ENCODE measurements around the gene MAPK1. TPM values are rescaled to one million over a fixed set of nuclear protein-coding genes. Genes with fewer than 3 reads are reported as not detected.
"Not testable (repeated sequence)": the region's sequence is repeated elsewhere in the genome, so short reads cannot be mapped to it uniquely, and the experiment has no call there.

MAPK1 gene
- total and polyA plus RNA-seq, 7 experiments from 2014 or later, result 58.3 to 120 (median 97.0) TPM

GRCh38 chr22:21881841-21882753 lies 14.7 kb upstream of the MAPK1 start:
- Mint-ChIP-seq H3K27me3 (peaks cover 0 to 2% (median 0%) of the 10 kb centered on the region in 5 donors), H3K9me3 (no peaks in the 10 kb centered on the region), H3K4me3 (no peak overlapping the region), H3K36me3 (no peaks in the 10 kb centered on the region), H3K4me1 (peaks cover 0 to 2% (median 0%) of the 10 kb centered on the region in 7 donors), H3K27ac (peak overlapping the region in 1 of 9 donors; percentile 48)
- DNase-seq (no peak), ATAC-seq (no peak)
- CTCF ChIA-PET, result no interaction called here
- no peak overlapping the region for H3K4me3 ChIP-seq (ENCODE audit: low read length)
- no peak overlapping the region for H3K27ac ChIP-seq (ENCODE audit: low read depth, low read length)
- no peaks in the 10 kb centered on the region for H3K36me3 ChIP-seq (ENCODE audit: control insufficient read depth in 2 of 3, insufficient read depth in 3 of 3, low read length in 3 of 3)
- POLR2A ChIA-PET, result no interaction called here
- no peaks in the 10 kb centered on the region for H3K27me3 ChIP-seq (ENCODE audit: control insufficient read depth in 2 of 2, insufficient read depth in 2 of 2, low read length in 2 of 2)
- intact Hi-C loops (cut with micrococcal nuclease), result no loop called here
- H3K4me1 ChIP-seq (ENCODE audit: control insufficient read depth in 2 of 2, insufficient read depth in 2 of 2, low read length in 2 of 2), result no peaks in the 10 kb centered on the region
- no peaks in the 10 kb centered on the region for H3K9me3 ChIP-seq (ENCODE audit: control insufficient read depth in 2 of 3, low read length in 3 of 3)

- Histone ChIP-seq H3K4me3 (ENCODE audit: low read length) (no peak overlapping the region), H3K36me3 (ENCODE audit: control insufficient read depth in 2 of 3, insufficient read depth in 3 of 3, low read length in 3 of 3) (no peaks in the 10 kb centered on the region), H3K4me1 (ENCODE audit: control insufficient read depth in 2 of 2, insufficient read depth in 2 of 2, low read length in 2 of 2) (peaks cover 0 to 4% of the 10 kb centered on the region in 2 donors), H3K27me3 (ENCODE audit: control insufficient read depth in 2 of 2, insufficient read depth in 2 of 2, low read length in 2 of 2) (no peaks in the 10 kb centered on the region), H3K9me3 (ENCODE audit: control insufficient read depth in 2 of 3, low read length in 3 of 3) (no peaks in the 10 kb centered on the region), H3K27ac (ENCODE audit: low read depth, low read length) (no peak overlapping the region)
- Mint-ChIP-seq H3K36me3 (no peaks in the 10 kb centered on the region), H3K27me3 (peaks cover 0 to 8% (median 0%) of the 10 kb centered on the region in 5 donors), H3K4me3 (peak overlapping the region in 1 of 10 donors; percentile 26), H3K4me1 (peaks cover 5 to 11% (median 7%) of the 10 kb centered on the region in 7 donors), H3K9me3 (no peaks in the 10 kb centered on the region), H3K27ac (peak overlapping the region in 2 of 9 donors; percentile 44 to 51)
- POLR2A ChIA-PET, result interaction anchor here (1.2 kb wide), 1 partner anchor 10 kb away, joined by 3 read pairs; no protein-coding TSS in a partner anchor
- intact Hi-C loops (cut with micrococcal nuclease), result no loop called here
- peak in 1 of 9 donors; percentile 41 for DNase-seq
- ATAC-seq, result peak; percentile 68
- CTCF ChIA-PET, result no interaction called here
Measured at GRCh38 chr22:21876486-21877176, 9.2 kb upstream of the MAPK1 start.

GRCh38 chr22:21874953-21875352 lies 7.5 kb upstream of the MAPK1 start:
- H3K4me3 ChIP-seq (ENCODE audit: low read length); DNase-seq; ATAC-seq; H3K36me3 ChIP-seq (ENCODE audit: control insufficient read depth in 2 of 3, insufficient read depth in 3 of 3, low read length in 3 of 3); H3K27ac Mint-ChIP-seq; H3K27ac ChIP-seq (ENCODE audit: low read depth, low read length); CTCF ChIA-PET; H3K27me3 ChIP-seq (ENCODE audit: control insufficient read depth in 2 of 2, insufficient read depth in 2 of 2, low read length in 2 of 2); intact Hi-C loops (cut with micrococcal nuclease); H3K4me1 ChIP-seq (ENCODE audit: control insufficient read depth in 2 of 2, insufficient read depth in 2 of 2, low read length in 2 of 2); H3K9me3 ChIP-seq (ENCODE audit: control insufficient read depth in 2 of 3, low read length in 3 of 3); POLR2A ChIA-PET; H3K9me3 Mint-ChIP-seq; H3K36me3 Mint-ChIP-seq: not testable (repeated sequence)
- Mint-ChIP-seq H3K27me3 (peaks cover 0 to 14% (median 0%) of the 10 kb centered on the region in 5 donors), H3K4me1 (peaks cover 5 to 11% (median 7%) of the 10 kb centered on the region in 7 donors), H3K4me3 (peak overlapping the region in 1 of 10 donors; percentile 7)

DNA sequence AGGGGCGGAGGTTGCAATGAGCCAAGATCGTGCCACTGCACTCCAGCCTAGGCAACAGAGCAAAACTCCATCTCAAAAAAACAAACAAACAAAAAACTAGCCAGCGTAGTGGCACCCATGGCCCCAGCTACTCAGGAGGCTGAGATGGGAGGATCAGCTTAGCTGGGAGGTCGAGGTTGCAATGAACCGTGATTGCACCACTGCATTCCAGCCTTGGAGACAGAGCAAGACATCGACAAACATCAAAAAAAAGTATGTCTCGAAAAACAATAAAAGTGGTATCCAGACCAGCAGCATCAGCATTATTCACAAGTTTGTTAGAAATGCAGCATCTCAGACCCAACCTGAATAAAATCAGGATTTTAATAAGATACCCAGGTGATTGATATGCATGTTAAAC lies 6.2 kb upstream of the MAPK1 start:
- no peaks in the 10 kb centered on the region for H3K27me3 ChIP-seq (ENCODE audit: control insufficient read depth in 2 of 2, insufficient read depth in 2 of 2, low read length in 2 of 2)
- H3K4me3 Mint-ChIP-seq, result no peak overlapping the region
- H3K4me3 ChIP-seq (ENCODE audit: low read length), result no peak overlapping the region
- H3K27me3 Mint-ChIP-seq, result peaks cover 0 to 14% (median 0%) of the 10 kb centered on the region in 5 donors
- H3K27ac ChIP-seq (ENCODE audit: low read depth, low read length), result no peak overlapping the region
- no peaks in the 10 kb centered on the region for H3K9me3 Mint-ChIP-seq
- CTCF ChIA-PET, result no interaction called here
- DNase-seq (no peak), ATAC-seq (no peak)
- peaks cover 8 to 13% (median 9%) of the 10 kb centered on the region in 7 donors for H3K4me1 Mint-ChIP-seq
- no peaks in the 10 kb centered on the region for H3K36me3 ChIP-seq (ENCODE audit: control insufficient read depth in 2 of 3, insufficient read depth in 3 of 3, low read length in 3 of 3)
- no peak overlapping the region for H3K27ac Mint-ChIP-seq
- H3K36me3 Mint-ChIP-seq, result no peaks in the 10 kb centered on the region
- H3K4me1 ChIP-seq (ENCODE audit: control insufficient read depth in 2 of 2, insufficient read depth in 2 of 2, low read length in 2 of 2), result peaks cover 4 to 7% of the 10 kb centered on the region in 2 donors
- intact Hi-C loops (cut with micrococcal nuclease), result no loop called here
- POLR2A ChIA-PET, result no interaction called here
- no peaks in the 10 kb centered on the region for H3K9me3 ChIP-seq (ENCODE audit: control insufficient read depth in 2 of 3, low read length in 3 of 3)

- DNase-seq; H3K4me3 Mint-ChIP-seq; POLR2A ChIA-PET; H3K27me3 ChIP-seq (ENCODE audit: control insufficient read depth in 2 of 2, insufficient read depth in 2 of 2, low read length in 2 of 2); H3K36me3 Mint-ChIP-seq; ATAC-seq; CTCF ChIA-PET; H3K9me3 ChIP-seq (ENCODE audit: control insufficient read depth in 2 of 3, low read length in 3 of 3); H3K4me3 ChIP-seq (ENCODE audit: low read length); H3K27ac ChIP-seq (ENCODE audit: low read depth, low read length); H3K9me3 Mint-ChIP-seq; H3K36me3 ChIP-seq (ENCODE audit: control insufficient read depth in 2 of 3, insufficient read depth in 3 of 3, low read length in 3 of 3); intact Hi-C loops (cut with micrococcal nuclease): not testable (repeated sequence)
- Mint-ChIP-seq H3K27ac (peak overlapping the region in 1 of 9 donors; percentile 11), H3K27me3 (peaks cover 0 to 17% (median 0%) of the 10 kb centered on the region in 5 donors), H3K4me1 (peaks cover 15 to 22% (median 17%) of the 10 kb centered on the region in 7 donors)
- H3K4me1 ChIP-seq (ENCODE audit: control insufficient read depth in 2 of 2, insufficient read depth in 2 of 2, low read length in 2 of 2), result peaks cover 7 to 14% of the 10 kb centered on the region in 2 donors
Measured at GRCh38 chr22:21872741-21873140, 5.3 kb upstream of the MAPK1 start.

DNA sequence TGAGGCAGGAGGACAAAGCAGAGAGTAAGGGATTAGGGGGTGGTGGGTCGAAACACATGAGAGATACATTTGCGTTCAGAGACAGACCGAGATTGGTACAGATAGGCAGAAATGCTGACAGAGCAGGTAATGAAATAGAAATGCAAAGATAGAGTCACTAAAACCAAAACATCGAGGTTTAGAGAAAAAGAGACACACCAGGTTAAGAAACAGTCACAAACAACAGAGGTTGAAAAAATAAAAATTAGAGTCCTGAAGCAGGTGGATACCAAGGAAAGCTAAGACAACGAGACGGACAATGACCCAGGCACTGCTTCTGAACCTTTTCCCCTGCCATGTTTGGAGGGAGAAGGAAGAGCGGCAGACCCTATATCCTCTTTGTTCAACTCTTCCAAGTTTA lies 1.2 kb upstream of the MAPK1 start:
- ChIA-PET CTCF (no interaction called here), POLR2A (no interaction called here)
- peaks cover 19 to 29% of the 10 kb centered on the region in 2 donors for H3K4me1 ChIP-seq (ENCODE audit: control insufficient read depth in 2 of 2, insufficient read depth in 2 of 2, low read length in 2 of 2)
- no peaks in the 10 kb centered on the region for H3K27me3 ChIP-seq (ENCODE audit: control insufficient read depth in 2 of 2, insufficient read depth in 2 of 2, low read length in 2 of 2)
- H3K4me3 ChIP-seq (ENCODE audit: low read length), result no peak overlapping the region
- H3K27ac ChIP-seq (ENCODE audit: low read depth, low read length), result peak overlapping the region; percentile 88
- Mint-ChIP-seq H3K36me3 (peaks cover 0 to 14% (median 0%) of the 10 kb centered on the region in 5 donors), H3K4me1 (peaks cover 29 to 44% (median 39%) of the 10 kb centered on the region in 7 donors), H3K27ac (peak overlapping the region in 7 of 9 donors; percentile 9 to 96 (median 85)), H3K27me3 (peaks cover 0 to 17% (median 0%) of the 10 kb centered on the region in 5 donors), H3K4me3 (peak overlapping the region in 9 of 10 donors; percentile 83 to 98 (median 89)), H3K9me3 (peaks cover 0 to 1% (median 0%) of the 10 kb centered on the region in 11 donors)
- intact Hi-C loops (cut with micrococcal nuclease), result loop anchor here (5.0 to 10.0 kb wide), 5 partner anchors 81 to 241 kb away; partner anchors contain the start of genes PPIL2 (in 1 of the 2) and PPM1F (in 1 of the 2)
- H3K9me3 ChIP-seq (ENCODE audit: control insufficient read depth in 2 of 3, low read length in 3 of 3), result no peaks in the 10 kb centered on the region
- no peaks in the 10 kb centered on the region for H3K36me3 ChIP-seq (ENCODE audit: control insufficient read depth in 2 of 3, insufficient read depth in 3 of 3, low read length in 3 of 3)
- no peak for DNase-seq
- ATAC-seq, result no peak

Measured in naive thymus-derived CD4-positive, alpha-beta T cell (primary cell).